Skeletal muscle satellite cell (primary cell): ENCODE results near the gene SCG3.

Experiments used
- H3K27me3 ChIP-seq: 2 replicates; pipeline ENCODE4 v1.7.0; 2013; ENCODE audit warnings: low read length; ENCODE audit not compliant: control insufficient read depth, insufficient read depth
- H3K36me3 ChIP-seq: 2 replicates; pipeline ENCODE4 v1.7.0; 2013; ENCODE audit warnings: mild to moderate bottlenecking, control low read depth, low read length; ENCODE audit not compliant: insufficient read depth
- H3K4me1 ChIP-seq: 2 replicates; pipeline ENCODE4 v1.7.0; 2013; ENCODE audit warnings: low read length; ENCODE audit not compliant: control insufficient read depth, insufficient read depth
- H3K4me2 ChIP-seq: 2 replicates; pipeline ENCODE4 v1.7.0; 2013; ENCODE audit warnings: mild to moderate bottlenecking, low read length
- H3K4me3 ChIP-seq: 2 replicates; pipeline ENCODE4 v1.7.0; 2013; ENCODE audit warnings: low read length
- H3K9ac ChIP-seq: 2 replicates; pipeline ENCODE4 v1.7.0; 2013; ENCODE audit warnings: mild to moderate bottlenecking, low read depth, low read length, moderate library complexity
- H3K9me3 ChIP-seq: replicated peaks from 2 replicates; pipeline ENCODE4 v1.7.0; 2013; ENCODE audit warnings: mild to moderate bottlenecking, control low read depth, low read length

The SCG3 gene

GRCh38 chr15:51714911-51715310 lies 33.6 kb downstream of the SCG3 start:
- Histone ChIP-seq H3K9me3 (no peaks in the 10 kb centered on the region), H3K4me3 (no peak overlapping the region), H3K4me2 (no peak overlapping the region), H3K36me3 (no peaks in the 10 kb centered on the region), H3K27me3 (no peaks in the 10 kb centered on the region), H3K4me1 (no peaks in the 10 kb centered on the region), H3K9ac (no peak overlapping the region)

- H3K36me3 ChIP-seq, result no peaks in the 10 kb centered on the region
- no peaks in the 10 kb centered on the region for H3K9me3 ChIP-seq
- H3K27me3 ChIP-seq, result no peaks in the 10 kb centered on the region
- H3K4me3 ChIP-seq, result no peak overlapping the region
- H3K4me1 ChIP-seq, result no peaks in the 10 kb centered on the region
- H3K9ac ChIP-seq, result no peak overlapping the region
- no peak overlapping the region for H3K4me2 ChIP-seq
These were observed 36.9 kb downstream of the SCG3 start for GRCh38 chr15:51718219-51718618.

- Histone ChIP-seq H3K4me2 (no peak overlapping the region), H3K9me3 (no peaks in the 10 kb centered on the region), H3K36me3 (no peaks in the 10 kb centered on the region), H3K9ac (no peak overlapping the region), H3K27me3 (no peaks in the 10 kb centered on the region), H3K4me3 (no peak overlapping the region), H3K4me1 (no peaks in the 10 kb centered on the region)
These were observed 37.4 kb downstream of the SCG3 start for GRCh38 chr15:51718746-51719145.

- Histone ChIP-seq H3K4me2 (no peak overlapping the region), H3K9me3 (no peaks in the 10 kb centered on the region), H3K4me3 (no peak overlapping the region), H3K27me3 (no peaks in the 10 kb centered on the region), H3K36me3 (no peaks in the 10 kb centered on the region), H3K9ac (no peak overlapping the region), H3K4me1 (no peaks in the 10 kb centered on the region)
These were observed 39.1 kb downstream of the SCG3 start for GRCh38 chr15:51720201-51720995.

GRCh38 chr15:51721199-51721960 lies 40.1 kb downstream of the SCG3 start:
- H3K4me1 ChIP-seq, result peaks cover 4% of the 10 kb centered on the region
- H3K27me3 ChIP-seq, result no peaks in the 10 kb centered on the region
- H3K4me2 ChIP-seq, result no peak overlapping the region
- H3K9me3 ChIP-seq, result no peaks in the 10 kb centered on the region
- no peak overlapping the region for H3K4me3 ChIP-seq
- H3K36me3 ChIP-seq, result no peaks in the 10 kb centered on the region
- no peak overlapping the region for H3K9ac ChIP-seq

GRCh38 chr15:51724199-51724598 lies 42.9 kb downstream of the SCG3 start:
- no peak overlapping the region for H3K4me2 ChIP-seq
- H3K9me3 ChIP-seq, result no peaks in the 10 kb centered on the region
- no peak overlapping the region for H3K9ac ChIP-seq
- H3K27me3 ChIP-seq, result no peaks in the 10 kb centered on the region
- no peaks in the 10 kb centered on the region for H3K36me3 ChIP-seq
- H3K4me1 ChIP-seq, result peaks cover 14% of the 10 kb centered on the region
- no peak overlapping the region for H3K4me3 ChIP-seq

- Histone ChIP-seq H3K9ac (no peak overlapping the region), H3K4me3 (no peak overlapping the region), H3K9me3 (no peaks in the 10 kb centered on the region), H3K27me3 (no peaks in the 10 kb centered on the region), H3K4me1 (peaks cover 14% of the 10 kb centered on the region), H3K36me3 (no peaks in the 10 kb centered on the region), H3K4me2 (no peak overlapping the region)
These were observed 43.4 kb downstream of the SCG3 start for GRCh38 chr15:51724673-51725072.

GRCh38 chr15:51726302-51727073 lies 45.2 kb downstream of the SCG3 start:
- H3K4me3 ChIP-seq, result no peak overlapping the region
- no peaks in the 10 kb centered on the region for H3K36me3 ChIP-seq
- no peaks in the 10 kb centered on the region for H3K9me3 ChIP-seq
- H3K9ac ChIP-seq, result no peak overlapping the region
- peaks cover 14% of the 10 kb centered on the region for H3K4me1 ChIP-seq
- no peaks in the 10 kb centered on the region for H3K27me3 ChIP-seq
- no peak overlapping the region for H3K4me2 ChIP-seq

GRCh38 chr15:51727141-51727897 lies 46.0 kb downstream of the SCG3 start:
- H3K4me1 ChIP-seq, result peaks cover 14% of the 10 kb centered on the region
- H3K27me3 ChIP-seq, result no peaks in the 10 kb centered on the region
- no peak overlapping the region for H3K4me3 ChIP-seq
- H3K9ac ChIP-seq, result no peak overlapping the region
- H3K36me3 ChIP-seq, result no peaks in the 10 kb centered on the region
- no peaks in the 10 kb centered on the region for H3K9me3 ChIP-seq
- no peak overlapping the region for H3K4me2 ChIP-seq

GRCh38 chr15:51731549-51732267 lies 50.4 kb downstream of the SCG3 start:
- no peak overlapping the region for H3K9ac ChIP-seq
- H3K9me3 ChIP-seq, result no peaks in the 10 kb centered on the region
- peaks cover 14% of the 10 kb centered on the region for H3K4me1 ChIP-seq
- no peaks in the 10 kb centered on the region for H3K27me3 ChIP-seq
- no peaks in the 10 kb centered on the region for H3K36me3 ChIP-seq
- no peak overlapping the region for H3K4me3 ChIP-seq
- H3K4me2 ChIP-seq, result no peak overlapping the region
